Activated CD8-positive, alpha-beta T cell treated with anti-CD3 and anti-CD28 coated beads for 36 hours (primary cell): ENCODE results near the gene BPIFB4. TPM values are rescaled to one million over a fixed set of nuclear protein-coding genes. Genes with fewer than 3 reads are reported as not detected.
A peak's percentile ranks its signal among the peaks of the same experiment; 100 is the strongest.

Experiments used
- ATAC-seq: fragments of 200-7000 bp; cut with Tn5 transposase; one replicate; pipeline ENCODE4 v1.10.0; 2021; ENCODE audit warnings: mild to moderate bottlenecking, moderate library complexity
- CTCF ChIA-PET: fragments of 350-600 bp; sonication (Branson Sonifier 250); formaldehyde crosslinking; loops from one replicate; lab custom pipeline; 2021; ENCODE audit warnings: antibody characterized with exemption; lab: Charles Lee
- POLR2A ChIA-PET: fragments of 350-600 bp; sonication (Branson Sonifier 250); formaldehyde crosslinking; loops from one replicate; lab custom pipeline; 2021; ENCODE audit warnings: antibody characterized with exemption; lab: Charles Lee
- DNase-seq: peaks from one replicate; pipeline ENCODE4 v3.0.0-alpha.2; 2020
- H3K27ac Mint-ChIP-seq: one replicate; pipeline ENCODE4 v1.8.0; 2021; ENCODE audit warnings: mild to moderate bottlenecking, mixed read lengths
- H3K27me3 Mint-ChIP-seq: one replicate; pipeline ENCODE4 v1.8.0; 2021; ENCODE audit warnings: mixed read lengths
- H3K36me3 Mint-ChIP-seq: one replicate; pipeline ENCODE4 v1.8.0; 2021; ENCODE audit warnings: low read depth, mixed read lengths
- H3K4me1 Mint-ChIP-seq: one replicate; pipeline ENCODE4 v1.8.0; 2021; ENCODE audit warnings: low read depth, mixed read lengths
- H3K4me3 Mint-ChIP-seq: one replicate; pipeline ENCODE4 v1.8.0; 2021; ENCODE audit warnings: mild to moderate bottlenecking, moderate library complexity, mixed read lengths
- H3K9me3 Mint-ChIP-seq: one replicate; pipeline ENCODE4 v1.8.0; 2021; ENCODE audit warnings: mixed read lengths
- CTCF ChIP-seq: fragments of 200-600 bp; IDR thresholded peaks from one replicate; pipeline ENCODE4 v1.8.0; 2022; ENCODE audit warnings: antibody characterized with exemption, mild to moderate bottlenecking
- intact Hi-C: fragments of 100-400 bp; cut with micrococcal nuclease; formaldehyde crosslinking; loops from one replicate; pipeline ENCODE4 v1.10.0; 2022
- total RNA-seq, 2 experiments: library from RNA; stranded (reverse); gene quantifications; one replicate each; pipeline ENCODE4 v1.2.3, GENCODE V29; 2021

BPIFB4 gene
- total RNA-seq, 2 experiments from 2014 or later: not detected

DNA sequence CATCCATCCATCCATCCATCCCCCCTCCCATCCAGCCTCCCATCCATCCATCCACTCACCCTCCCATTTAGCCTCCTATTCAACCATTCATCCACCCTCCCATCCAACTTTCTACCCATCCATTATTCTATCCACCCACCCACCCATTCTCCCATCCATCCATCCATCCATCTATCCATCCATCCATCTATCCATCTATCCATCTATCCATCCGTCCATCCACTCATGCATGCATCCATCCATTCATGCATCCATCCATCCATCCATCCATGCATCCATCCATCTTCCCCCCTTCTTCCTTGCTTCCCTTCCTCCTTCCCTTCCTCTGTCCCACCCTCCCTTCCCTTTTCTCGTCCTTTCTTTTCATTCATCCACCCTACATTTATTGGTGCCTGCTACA, 4.8 kb upstream of the BPIFB4 start:
- H3K36me3 Mint-ChIP-seq: no peaks in the 10 kb centered on the region
- no peaks in the 10 kb centered on the region for H3K9me3 Mint-ChIP-seq
- H3K27ac Mint-ChIP-seq: no peak overlapping the region
- ChIA-PET CTCF (interaction anchor here (0.7 to 1.4 kb wide), 2 partner anchors 62 to 70 kb away, joined by 3 to 5 read pairs; no protein-coding TSS in a partner anchor), POLR2A (interaction anchor here (1.1 kb wide), 1 partner anchor 17 kb away, joined by 3 read pairs; no protein-coding TSS in a partner anchor)
- no peak for DNase-seq
- H3K4me3 Mint-ChIP-seq: no peak overlapping the region
- no peaks in the 10 kb centered on the region for H3K27me3 Mint-ChIP-seq
- no peak for ATAC-seq
- intact Hi-C loops: no loop called here
- H3K4me1 Mint-ChIP-seq: no peaks in the 10 kb centered on the region
- TF ChIP-seq CTCF: no peak

- H3K27ac Mint-ChIP-seq: no peak overlapping the region
- H3K4me3 Mint-ChIP-seq: no peak overlapping the region
- H3K36me3 Mint-ChIP-seq: no peaks in the 10 kb centered on the region
- ChIA-PET POLR2A (no interaction called here), CTCF (interaction anchor here (0.8 kb wide), 1 partner anchor 21 kb away, joined by 5 read pairs; no protein-coding TSS in a partner anchor)
- no peaks in the 10 kb centered on the region for H3K27me3 Mint-ChIP-seq
- intact Hi-C loops: no loop called here
- H3K4me1 Mint-ChIP-seq: no peaks in the 10 kb centered on the region
- TF ChIP-seq CTCF: no peak
- no peak for ATAC-seq
- no peak for DNase-seq
- H3K9me3 Mint-ChIP-seq: no peaks in the 10 kb centered on the region
These were observed 4.2 kb upstream of the BPIFB4 start for GRCh38 chr20:33075281-33075680.

- CTCF ChIA-PET: interaction anchor here (0.6 to 1.6 kb wide), 4 partner anchors 10 to 175 kb away, joined by 3 to 4 read pairs (median 4); no protein-coding TSS in a partner anchor
- no peaks in the 10 kb centered on the region for H3K36me3 Mint-ChIP-seq
- H3K27me3 Mint-ChIP-seq: no peaks in the 10 kb centered on the region
- intact Hi-C loops: no loop called here
- peak; percentile 26 for DNase-seq
- TF ChIP-seq CTCF: peak; percentile 27
- H3K9me3 Mint-ChIP-seq: no peaks in the 10 kb centered on the region
- POLR2A ChIA-PET: interaction anchor here (1.2 kb wide), 1 partner anchor 13 kb away, joined by 3 read pairs; no protein-coding TSS in a partner anchor
- H3K27ac Mint-ChIP-seq: no peak overlapping the region
- no peak for ATAC-seq
- no peaks in the 10 kb centered on the region for H3K4me1 Mint-ChIP-seq
- no peak overlapping the region for H3K4me3 Mint-ChIP-seq
These were observed 2.6 kb upstream of the BPIFB4 start for GRCh38 chr20:33076662-33077372.

GRCh38 chr20:33081411-33082154, 2.1 kb downstream of the BPIFB4 start:
- Mint-ChIP-seq H3K4me3 (no peak overlapping the region), H3K9me3 (no peaks in the 10 kb centered on the region)

More at GRCh38 chr20:33081411-33082154, 2.1 kb downstream of the BPIFB4 start:
- Mint-ChIP-seq H3K27me3 (no peaks in the 10 kb centered on the region), H3K4me1 (no peaks in the 10 kb centered on the region), H3K36me3 (no peaks in the 10 kb centered on the region), H3K27ac (no peak overlapping the region)
- TF ChIP-seq CTCF: no peak
- ATAC-seq (no peak), DNase-seq (no peak)
- CTCF ChIA-PET: no interaction called here
- POLR2A ChIA-PET: no interaction called here
- intact Hi-C loops: no loop called here
